HepG2 (cell line): ENCODE measurements around the gene CASZ1. TPM values are rescaled to one million over a fixed set of nuclear protein-coding genes. Genes with fewer than 3 reads are reported as not detected.

Source experiments
- ATAC-seq: fragments of 200-7000 bp; cut with Tn5 transposase; 3 replicates; pipeline ENCODE4 v1.9.1; 2020; ENCODE audit warnings: mild to moderate bottlenecking, moderate library complexity
- BruUV-seq: library from RNA; stranded (reverse); fragments of 400-500 nt; replicated peaks from 2 replicates; lab custom pipeline; 2021; lab: Mats Ljungman, UMichigan
- CTCF ChIA-PET: fragments of 300-600 bp; formaldehyde crosslinking; extraction: SDS; loops from one replicate; lab custom pipeline; 2021; ENCODE audit warnings: low total read pairs, inconsistent platforms, low intra/inter-chr PET ratio; lab: Yijun Ruan, JAX
- POLR2A ChIA-PET: fragments of 350-600 bp; sonication (Branson Sonifier 250); formaldehyde crosslinking; loops from one replicate; lab custom pipeline; 2020; ENCODE audit warnings: antibody characterized with exemption, inconsistent platforms; lab: Yijun Ruan, JAX
- DNase-seq: peaks from one replicate; pipeline ENCODE4 v3.0.0-alpha.2; 2015; ENCODE audit warnings: low spot score
- FAIRE-seq: peaks from 3 replicates; lab custom pipeline; 2011; peaks lifted over from hg19 to GRCh38; lab: Jason Lieb, UNC
- H2AFZ ChIP-seq: one replicate; pipeline ENCODE4 v1.6.1; 2011; ENCODE audit warnings: low read length, inconsistent platforms
- H3K27ac ChIP-seq: fragments of 300-600 bp; 3 replicates; pipeline ENCODE4 v1.8.0; 2011; ENCODE audit warnings: mixed run types, mild to moderate bottlenecking, mixed read lengths, low read length, inconsistent platforms; ENCODE audit not compliant: insufficient read depth; ENCODE audit errors: extremely low read length
- H3K27me3 ChIP-seq, 2 experiments: fragments of 200-600 bp in 1 of 2; 2 replicates in 1 of 2; 3 replicates in 1 of 2; pipeline versions ENCODE4 v1.6.0 to v1.8.0; 2011; ENCODE audit warnings: low read length in 2 of 2, mild to moderate bottlenecking in 2 of 2, moderate library complexity in 2 of 2, inconsistent platforms in 1 of 2; ENCODE audit not compliant: insufficient read depth in 2 of 2, control insufficient read depth in 1 of 2
- H3K36me3 ChIP-seq, 2 experiments: fragments of 200-600 bp in 1 of 2; replicated peaks in 1 of 2; 2 replicates in 1 of 2; 3 replicates in 1 of 2; pipeline versions ENCODE4 v1.5.1 to v1.8.0; 2011; ENCODE audit warnings: low read length in 2 of 2, inconsistent platforms in 1 of 2; ENCODE audit not compliant: insufficient read depth in 2 of 2, control insufficient read depth in 1 of 2
- H3K4me1 ChIP-seq: 2 replicates; pipeline ENCODE4 v1.5.1; 2012; ENCODE audit warnings: low read length, inconsistent platforms; ENCODE audit not compliant: insufficient read depth
- H3K4me2 ChIP-seq: 2 replicates; pipeline ENCODE4 v1.6.0; 2011; ENCODE audit warnings: low read depth, low read length, inconsistent platforms
- H3K4me3 ChIP-seq, 3 experiments: fragments of 200-600 bp in 1 of 3; sonication (generic), shearing (Covaris generic) in 1 of 3; replicated peaks in 1 of 3; 2 replicates each; pipeline ENCODE4 v1.5.1; 2011 to 2016; ENCODE audit warnings: low read length in 3 of 3, inconsistent platforms in 2 of 3, low read depth in 2 of 3, mild to moderate bottlenecking in 2 of 3, control low read depth in 1 of 3, mixed read lengths in 1 of 3; ENCODE audit not compliant: insufficient read depth in 1 of 3
- H3K79me2 ChIP-seq: one replicate; pipeline ENCODE4 v1.6.1; 2011; ENCODE audit warnings: low read length, inconsistent platforms; ENCODE audit not compliant: insufficient read depth
- H3K9ac ChIP-seq: 2 replicates; pipeline ENCODE4 v1.6.0; 2011; ENCODE audit warnings: mild to moderate bottlenecking, low read depth, low read length, inconsistent platforms; ENCODE audit not compliant: insufficient read depth
- H3K9me3 ChIP-seq: 2 replicates; pipeline ENCODE4 v1.5.1; 2012; ENCODE audit warnings: mild to moderate bottlenecking, low read length
- H4K20me1 ChIP-seq: 2 replicates; pipeline ENCODE4 v1.6.0; 2011; ENCODE audit warnings: inconsistent platforms, mild to moderate bottlenecking, low read length, moderate library complexity; ENCODE audit not compliant: insufficient read depth
- BCL6 ChIP-seq: IDR thresholded peaks from 2 replicates; pipeline ENCODE4 v1.6.1; 2016; ENCODE audit warnings: missing genetic modification reagents, missing compliant biosample characterization
- CENPX ChIP-seq: sonication (generic); formaldehyde crosslinking; IDR thresholded peaks from 2 replicates; pipeline ENCODE4 v1.9.0; 2021; ENCODE audit warnings: mild to moderate bottlenecking, missing genetic modification reagents, moderate library complexity
- CREB3 ChIP-seq: sonication (generic); formaldehyde crosslinking; IDR thresholded peaks from 2 replicates; pipeline ENCODE4 v1.5.0; 2020; ENCODE audit warnings: missing genetic modification reagents
- EP300 ChIP-seq, 3 experiments: sonication (generic) in 1 of 3; formaldehyde crosslinking in 1 of 3; IDR thresholded peaks; 2 replicates each; pipeline versions ENCODE4 v1.5.1 to v1.6.1; 2011 to 2020; ENCODE audit warnings: low read depth in 2 of 3, low read length in 2 of 3, borderline replicate concordance in 1 of 3, improper control_type of control experiment in 1 of 3, mild to moderate bottlenecking in 1 of 3, missing genetic modification reagents in 1 of 3, moderate library complexity in 1 of 3
- ESRRA ChIP-seq: sonication (generic); formaldehyde crosslinking; IDR thresholded peaks from 2 replicates; pipeline ENCODE4 v1.5.1; 2020; ENCODE audit warnings: mild to moderate bottlenecking, low read depth, missing genetic modification reagents
- GTF2F1 ChIP-seq: fragments of 150-350 bp; IDR thresholded peaks from 2 replicates; pipeline ENCODE4 v1.6.1; 2014; ENCODE audit warnings: low read length
- GTF3A ChIP-seq: sonication (generic); formaldehyde crosslinking; conservative IDR thresholded peaks from 2 replicates; pipeline ENCODE4 v1.4.0; 2020; ENCODE audit warnings: mild to moderate bottlenecking, missing genetic modification reagents
- HNRNPK ChIP-seq: fragments of 200-400 bp; formaldehyde crosslinking; IDR thresholded peaks from 2 replicates; pipeline ENCODE4 v1.6.1; 2018; ENCODE audit warnings: low read length, low read depth, moderate library complexity, mild to moderate bottlenecking; ENCODE audit not compliant: poor library complexity, severe bottlenecking
- ONECUT2 ChIP-seq: sonication (generic); formaldehyde crosslinking; IDR thresholded peaks from 2 replicates; pipeline ENCODE4 v1.4.0; 2020; ENCODE audit warnings: missing genetic modification reagents
- RBM22 ChIP-seq: fragments of 200-400 bp; formaldehyde crosslinking; optimal IDR thresholded peaks from 2 replicates; pipeline ENCODE3; 2017; ENCODE audit warnings: mild to moderate bottlenecking, low read length, moderate library complexity
- SMYD3 ChIP-seq: sonication (generic); formaldehyde crosslinking; IDR thresholded peaks from 2 replicates; pipeline ENCODE4 v1.8.1; 2023; ENCODE audit warnings: mild to moderate bottlenecking, missing genetic modification reagents
- ZNF331 ChIP-seq: sonication (generic); formaldehyde crosslinking; IDR thresholded peaks from 2 replicates; pipeline ENCODE4 v1.4.0; 2020; ENCODE audit warnings: missing genetic modification reagents
- ZNF547 ChIP-seq: sonication (generic); formaldehyde crosslinking; IDR thresholded peaks from 2 replicates; pipeline ENCODE4 v1.5.1; 2020; ENCODE audit warnings: mild to moderate bottlenecking, missing genetic modification reagents
- ZNF616 ChIP-seq: sonication (generic); formaldehyde crosslinking; IDR thresholded peaks from 2 replicates; pipeline ENCODE4 v1.5.0; 2020; ENCODE audit warnings: low read depth, mild to moderate bottlenecking, missing genetic modification reagents
- WGBS: methylation state at CpG from one replicate; pipeline ENCODE4 v1.1.6; 2017; ENCODE audit warnings: low lambda C conversion rate; 5-methylcytosine and 5-hydroxymethylcytosine counted together
- in situ Hi-C: cut with HindIII; loops from 2 replicates; pipeline ENCODE4 v1.10.0; 2017; ENCODE audit warnings: low pct_unique_long_range_greater_than_20kb; ENCODE audit not compliant: extremely low pct_ligation_motif_present
- intact Hi-C: fragments of 100-400 bp; cut with micrococcal nuclease; formaldehyde crosslinking; loops from one replicate; pipeline ENCODE4 v1.10.0; 2022; ENCODE audit not compliant: unreplicated experiment
- polyA plus RNA-seq, 8 experiments: library from polyadenylated mRNA; depleted of rRNA in 3 of 8; stranded (reverse) in 7 of 8; unstranded in 1 of 8; fragments of >200 nt; fragmentation: Illumina TruSeq in 4 of 8; extraction: Trizol in 4 of 8; gene quantifications; 2 replicates each; pipeline versions ENCODE4 v1.2.1 to v1.2.3, GENCODE V29; 2011 to 2016; ENCODE audit warnings: low read depth in 4 of 8, missing spikeins in 1 of 8, mixed read lengths in 1 of 8; ENCODE audit not compliant: insufficient read depth in 1 of 8
- total RNA-seq, 5 experiments: library from RNA; depleted of rRNA; stranded (reverse); fragments of >200 nt; fragmentation: Illumina TruSeq; extraction: Trizol; gene quantifications; 2 replicates each; pipeline ENCODE4 v1.2.3, GENCODE V29; 2016; ENCODE audit warnings: low read depth in 1 of 5
- TF ChIP-seq, protein P1 (sequence below): IDR thresholded peaks from 2 replicates; pipeline ENCODE4 v1.6.1; 2016

The CASZ1 gene
- total and polyA plus RNA-seq, 2 of the 13 experiments (the other 11 are each of a cell fraction or from before 2014, with no cell fraction given): 1.9 to 3.7 TPM

DNA sequence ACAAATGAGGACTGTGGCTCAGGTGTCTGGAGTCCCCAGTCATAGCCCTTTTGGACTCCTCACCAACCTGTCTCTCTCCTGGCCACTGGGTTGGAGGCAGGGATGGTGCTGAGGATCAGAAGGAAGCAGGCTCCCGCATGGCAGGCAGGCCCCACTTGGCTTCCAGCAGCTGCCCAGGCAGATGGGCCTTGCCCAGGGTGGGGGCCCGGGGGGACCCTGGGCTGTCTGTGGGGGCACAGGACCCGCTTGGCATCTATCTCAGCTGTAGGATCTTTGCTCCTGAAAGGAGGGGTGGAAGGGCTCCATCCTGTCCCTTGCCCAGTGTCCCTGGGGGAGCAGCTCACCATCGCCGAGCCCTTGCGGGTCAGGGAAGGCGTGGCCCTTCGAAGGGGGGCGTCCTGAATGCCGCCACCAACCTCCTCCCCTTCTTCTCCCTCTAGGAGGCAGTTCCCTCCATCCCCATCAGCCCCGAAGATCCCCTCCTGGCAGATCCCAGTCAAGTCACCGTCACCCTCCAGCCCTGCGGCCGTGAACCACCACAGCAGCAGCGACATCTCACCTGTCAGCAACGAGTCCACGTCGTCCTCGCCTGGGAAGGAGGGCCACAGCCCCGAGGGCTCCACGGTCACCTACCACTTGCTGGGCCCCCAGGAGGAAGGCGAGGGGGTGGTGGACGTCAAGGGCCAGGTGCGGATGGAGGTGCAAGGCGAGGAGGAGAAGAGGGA is 167.2 kb downstream of the CASZ1 start:
- intact Hi-C loops (loop anchor here (10.0 kb wide), 1 partner anchor 114 kb away; no protein-coding TSS in a partner anchor), in situ Hi-C loops (no loop called here)
- H3K4me1 ChIP-seq: peaks cover 5% of the 10 kb centered on the region
- H3K36me3 ChIP-seq: peaks cover 9 to 14% of the 10 kb centered on the region in 2 experiments; a peak in 2 of 5 replicates
- BruUV-seq: no TSS peak
- no peaks in the 10 kb centered on the region for H3K9me3 ChIP-seq
- ATAC-seq: no peak
- CTCF ChIA-PET: no interaction called here
- TF ChIP-seq EP300 (IDR thresholded peaks at IDR 0.05; ENCODE audit: low read depth in 2 of 2, low read length in 2 of 2) (no peak), EP300 (CRISPR knock-in tag; IDR thresholded peaks at IDR 0.05; ENCODE audit: borderline replicate concordance) (no peak), ZNF547 (no peak)
- H3K4me2 ChIP-seq: no peak overlapping the region
- H3K4me3 ChIP-seq: no peak overlapping the region
- no peak overlapping the region for H3K9ac ChIP-seq
- no peak overlapping the region for H2AFZ ChIP-seq
- 95% methylated on average over 19 of the region's 25 CpGs for WGBS
- DNase-seq: no peak
- H3K27me3 ChIP-seq: no peaks in the 10 kb centered on the region
- H3K79me2 ChIP-seq: no peaks in the 10 kb centered on the region
- POLR2A ChIA-PET: no interaction called here
- FAIRE-seq: no peak
- no peak overlapping the region for H3K27ac ChIP-seq
- H4K20me1 ChIP-seq: no peaks in the 10 kb centered on the region

DNA sequence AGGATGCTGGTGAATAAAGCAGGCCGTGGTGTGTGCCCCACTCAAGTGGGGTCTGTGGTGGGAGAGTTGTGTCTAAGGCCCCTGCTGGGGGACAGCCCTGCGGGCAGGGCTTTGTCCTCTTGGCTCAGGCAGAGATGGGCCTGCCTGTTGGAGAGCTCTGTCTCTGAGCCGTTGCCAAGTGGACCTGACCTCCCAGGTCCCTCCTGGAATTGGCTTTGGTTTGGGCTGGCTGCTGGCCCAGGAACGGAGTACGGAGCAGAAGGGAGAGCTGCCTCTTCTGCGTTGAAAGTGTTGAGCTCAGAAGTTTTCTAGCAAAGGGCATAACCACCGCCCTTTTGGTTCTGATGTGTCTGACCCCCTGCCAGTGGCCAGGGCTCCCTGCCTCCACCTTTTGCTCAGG is 167.8 kb downstream of the CASZ1 start:
- H3K9me3 ChIP-seq: no peaks in the 10 kb centered on the region
- H3K27me3 ChIP-seq: no peaks in the 10 kb centered on the region
- WGBS: 86% methylated on average over 5 of the region's 7 CpGs
- BruUV-seq: no TSS peak
- ChIA-PET POLR2A (no interaction called here), CTCF (no interaction called here)
- H3K36me3 ChIP-seq: peaks cover 12 to 16% of the 10 kb centered on the region in 2 experiments; a peak in 3 of 5 replicates
- H2AFZ ChIP-seq: no peak overlapping the region
- H4K20me1 ChIP-seq: no peaks in the 10 kb centered on the region
- FAIRE-seq (no peak), ATAC-seq (no peak), DNase-seq (no peak)
- in situ Hi-C loops (no loop called here), intact Hi-C loops (loop anchor here (10.0 kb wide), 1 partner anchor 114 kb away; no protein-coding TSS in a partner anchor)
- no peak overlapping the region for H3K9ac ChIP-seq
- H3K4me1 ChIP-seq: peaks cover 10% of the 10 kb centered on the region
- TF ChIP-seq, protein P1, sequence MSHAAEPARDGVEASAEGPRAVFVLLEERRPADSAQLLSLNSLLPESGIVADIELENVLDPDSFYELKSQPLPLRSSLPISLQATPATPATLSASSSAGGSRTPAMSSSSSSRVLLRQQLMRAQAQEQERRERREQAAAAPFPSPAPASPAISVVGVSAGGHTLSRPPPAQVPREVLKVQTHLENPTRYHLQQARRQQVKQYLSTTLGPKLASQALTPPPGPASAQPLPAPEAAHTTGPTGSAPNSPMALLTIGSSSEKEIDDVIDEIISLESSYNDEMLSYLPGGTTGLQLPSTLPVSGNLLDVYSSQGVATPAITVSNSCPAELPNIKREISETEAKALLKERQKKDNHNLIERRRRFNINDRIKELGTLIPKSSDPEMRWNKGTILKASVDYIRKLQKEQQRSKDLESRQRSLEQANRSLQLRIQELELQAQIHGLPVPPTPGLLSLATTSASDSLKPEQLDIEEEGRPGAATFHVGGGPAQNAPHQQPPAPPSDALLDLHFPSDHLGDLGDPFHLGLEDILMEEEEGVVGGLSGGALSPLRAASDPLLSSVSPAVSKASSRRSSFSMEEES (CRISPR knock-in tag): no peak
- no peak for TF ChIP-seq GTF3A (CRISPR knock-in tag)
- TF ChIP-seq ZNF331: no peak
- no peak for TF ChIP-seq ONECUT2 (CRISPR knock-in tag)
- no peak for TF ChIP-seq GTF2F1
- no peak for TF ChIP-seq CENPX (CRISPR knock-in tag)
- TF ChIP-seq RBM22: no peak
- no peak for TF ChIP-seq ESRRA (CRISPR knock-in tag)
- TF ChIP-seq ZNF616 (CRISPR knock-in tag): no peak
- no peak for TF ChIP-seq HNRNPK
- no peak for TF ChIP-seq CREB3
- no peak for TF ChIP-seq SMYD3 (CRISPR knock-in tag)
- no peak for TF ChIP-seq BCL6 (CRISPR knock-in tag)
- no peaks in the 10 kb centered on the region for H3K79me2 ChIP-seq
- H3K27ac ChIP-seq: no peak overlapping the region
- H3K4me2 ChIP-seq: no peak overlapping the region
- H3K4me3 ChIP-seq: no peak overlapping the region
